ENCODE data around the gene SH3PXD2A.

DNA sequence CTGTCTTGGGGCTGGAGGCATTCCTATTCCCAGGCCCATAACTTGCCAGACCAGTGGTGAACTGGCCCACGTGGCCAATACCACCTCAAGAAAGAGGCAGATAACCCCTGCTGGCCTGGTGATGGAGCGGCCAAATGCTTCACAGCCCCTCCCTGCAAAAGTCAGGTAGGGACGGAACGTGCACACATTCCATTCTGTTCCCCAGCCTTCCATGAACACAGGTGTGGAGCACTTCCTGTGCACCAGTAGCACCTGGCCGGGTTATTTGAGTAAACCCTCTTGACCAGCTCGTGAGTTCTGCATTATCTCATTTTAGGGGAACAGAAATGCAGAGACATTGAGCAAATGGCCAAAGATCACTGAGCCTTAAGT is 134.4 kb downstream of the SH3PXD2A start:
- TF ChIP-seq, protein P1, sequence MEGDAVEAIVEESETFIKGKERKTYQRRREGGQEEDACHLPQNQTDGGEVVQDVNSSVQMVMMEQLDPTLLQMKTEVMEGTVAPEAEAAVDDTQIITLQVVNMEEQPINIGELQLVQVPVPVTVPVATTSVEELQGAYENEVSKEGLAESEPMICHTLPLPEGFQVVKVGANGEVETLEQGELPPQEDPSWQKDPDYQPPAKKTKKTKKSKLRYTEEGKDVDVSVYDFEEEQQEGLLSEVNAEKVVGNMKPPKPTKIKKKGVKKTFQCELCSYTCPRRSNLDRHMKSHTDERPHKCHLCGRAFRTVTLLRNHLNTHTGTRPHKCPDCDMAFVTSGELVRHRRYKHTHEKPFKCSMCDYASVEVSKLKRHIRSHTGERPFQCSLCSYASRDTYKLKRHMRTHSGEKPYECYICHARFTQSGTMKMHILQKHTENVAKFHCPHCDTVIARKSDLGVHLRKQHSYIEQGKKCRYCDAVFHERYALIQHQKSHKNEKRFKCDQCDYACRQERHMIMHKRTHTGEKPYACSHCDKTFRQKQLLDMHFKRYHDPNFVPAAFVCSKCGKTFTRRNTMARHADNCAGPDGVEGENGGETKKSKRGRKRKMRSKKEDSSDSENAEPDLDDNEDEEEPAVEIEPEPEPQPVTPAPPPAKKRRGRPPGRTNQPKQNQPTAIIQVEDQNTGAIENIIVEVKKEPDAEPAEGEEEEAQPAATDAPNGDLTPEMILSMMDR (IDR thresholded peaks at IDR 0.05), result no peak
- TF ChIP-seq POLR2A (IDR thresholded peaks at IDR 0.05), result no peak
